C4-2B (cell line): Measurements from ENCODE around the gene BTNL8.
"Not testable (repeated sequence)": the region's sequence is repeated elsewhere in the genome, so short reads cannot be mapped to it uniquely, and the experiment has no call there.

ENCODE experiments used
- ZFX ChIP-seq: fragments of 450-650 bp; IDR thresholded peaks from 2 replicates; pipeline ENCODE4 v1.6.1; 2017
- TF ChIP-seq, protein P1 (sequence below): fragments of 450-650 bp; conservative IDR thresholded peaks from 2 replicates; pipeline ENCODE4 v1.5.1; 2017; ENCODE audit warnings: mild to moderate bottlenecking

DNA sequence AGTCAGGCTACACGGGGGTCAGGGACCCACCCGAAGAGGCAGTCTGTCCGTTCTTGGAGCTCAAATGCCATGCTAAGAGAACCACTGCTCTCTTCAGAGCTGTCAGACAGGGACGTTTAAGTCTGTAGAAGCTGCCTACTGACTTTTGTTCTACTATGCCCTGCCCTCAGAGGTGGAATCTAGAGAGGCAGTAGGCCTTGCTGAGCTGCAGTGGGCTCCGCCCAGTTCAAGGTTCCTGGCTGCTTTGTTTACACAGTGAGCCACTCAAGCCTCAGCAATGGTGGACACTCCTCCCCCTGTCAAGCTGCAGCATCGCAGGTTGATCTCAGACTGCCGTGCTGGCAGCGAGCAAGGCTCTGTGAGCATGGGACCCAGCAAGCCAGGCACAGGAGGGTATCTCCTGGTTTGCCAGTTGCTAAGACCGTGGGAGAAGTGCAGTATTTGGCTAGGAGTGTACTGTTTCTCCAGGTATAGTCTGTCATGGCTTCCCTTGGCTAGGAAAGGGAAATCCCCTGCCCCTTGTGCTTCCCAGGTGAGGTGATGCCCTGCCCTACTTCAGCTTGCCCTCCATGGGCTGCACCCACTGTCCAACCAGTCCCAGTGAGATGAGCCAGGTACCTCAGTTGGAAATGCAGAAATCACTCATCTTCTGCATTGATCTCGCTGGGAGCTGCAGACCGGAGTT, 13.0 kb upstream of the BTNL8 start:
- TF ChIP-seq, protein P1, sequence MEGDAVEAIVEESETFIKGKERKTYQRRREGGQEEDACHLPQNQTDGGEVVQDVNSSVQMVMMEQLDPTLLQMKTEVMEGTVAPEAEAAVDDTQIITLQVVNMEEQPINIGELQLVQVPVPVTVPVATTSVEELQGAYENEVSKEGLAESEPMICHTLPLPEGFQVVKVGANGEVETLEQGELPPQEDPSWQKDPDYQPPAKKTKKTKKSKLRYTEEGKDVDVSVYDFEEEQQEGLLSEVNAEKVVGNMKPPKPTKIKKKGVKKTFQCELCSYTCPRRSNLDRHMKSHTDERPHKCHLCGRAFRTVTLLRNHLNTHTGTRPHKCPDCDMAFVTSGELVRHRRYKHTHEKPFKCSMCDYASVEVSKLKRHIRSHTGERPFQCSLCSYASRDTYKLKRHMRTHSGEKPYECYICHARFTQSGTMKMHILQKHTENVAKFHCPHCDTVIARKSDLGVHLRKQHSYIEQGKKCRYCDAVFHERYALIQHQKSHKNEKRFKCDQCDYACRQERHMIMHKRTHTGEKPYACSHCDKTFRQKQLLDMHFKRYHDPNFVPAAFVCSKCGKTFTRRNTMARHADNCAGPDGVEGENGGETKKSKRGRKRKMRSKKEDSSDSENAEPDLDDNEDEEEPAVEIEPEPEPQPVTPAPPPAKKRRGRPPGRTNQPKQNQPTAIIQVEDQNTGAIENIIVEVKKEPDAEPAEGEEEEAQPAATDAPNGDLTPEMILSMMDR = not testable (repeated sequence)
- not testable (repeated sequence) for TF ChIP-seq ZFX
